HepG2 (cell line): ENCODE measurements around the gene EBF4.

ENCODE experiments used
- ESRRA ChIP-seq: sonication (generic); formaldehyde crosslinking; IDR thresholded peaks from 2 replicates; pipeline ENCODE4 v1.5.1; 2020; ENCODE audit warnings: mild to moderate bottlenecking, low read depth, missing genetic modification reagents
- ZBTB21 ChIP-seq: sonication (generic); formaldehyde crosslinking; IDR thresholded peaks from 2 replicates; pipeline ENCODE4 v1.4.0; 2020; ENCODE audit warnings: missing genetic modification reagents
- ZNF572 ChIP-seq: sonication (generic); formaldehyde crosslinking; IDR thresholded peaks from 2 replicates; pipeline ENCODE4 v1.5.1; 2020; ENCODE audit warnings: mild to moderate bottlenecking, missing genetic modification reagents

- no peak for TF ChIP-seq ZNF572 (CRISPR knock-in tag)
- no peak for TF ChIP-seq ZBTB21 (CRISPR knock-in tag)
- TF ChIP-seq ESRRA = no peak
Measured at GRCh38 chr20:2762578-2763131, 70.1 kb downstream of the EBF4 start.
